HG03342 (cell line): ENCODE data around the gene FLYWCH2.

Source experiments
- ATAC-seq: cut with Tn5 transposase; IDR thresholded peaks from one replicate; pipeline ENCODE4 v1.9.1; 2021; ENCODE audit warnings: mild to moderate bottlenecking, moderate library complexity; ENCODE audit not compliant: unreplicated experiment

FLYWCH2 gene

GRCh38 chr16:2882650-2883457 lies at the start of gene FLYWCH2:
Gene FLYWCH2, plus strand, starts transcription at chr16:2883215. Its CDS starts 13,235 bp downstream, at chr16:2896450.
- peak; percentile 88 for ATAC-seq

GRCh38 chr16:2833776-2834175 lies 49.2 kb upstream of the FLYWCH2 start:
- ATAC-seq = no peak

DNA sequence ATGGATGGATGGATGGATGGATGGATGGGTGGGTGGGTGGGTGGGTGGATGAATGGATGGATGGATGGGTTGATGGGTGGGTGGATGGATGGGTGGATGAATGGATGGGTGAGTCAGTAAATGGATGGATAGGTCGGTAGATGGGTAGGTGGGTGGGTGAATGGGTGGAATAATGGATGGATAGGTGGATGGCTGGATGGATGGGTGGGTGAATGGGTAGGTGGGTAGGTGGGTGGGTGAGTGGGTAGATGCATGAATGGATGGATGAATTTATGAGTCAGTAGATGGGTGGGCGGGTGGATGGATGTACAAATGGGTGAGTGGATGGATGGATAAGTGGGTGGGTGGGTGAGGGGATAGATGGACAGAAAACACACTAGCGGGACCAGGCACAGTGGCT lies 48.0 kb upstream of the FLYWCH2 start:
- no peak for ATAC-seq

- no peak for ATAC-seq
These were observed 47.1 kb upstream of the FLYWCH2 start for GRCh38 chr16:2835638-2836493.

DNA sequence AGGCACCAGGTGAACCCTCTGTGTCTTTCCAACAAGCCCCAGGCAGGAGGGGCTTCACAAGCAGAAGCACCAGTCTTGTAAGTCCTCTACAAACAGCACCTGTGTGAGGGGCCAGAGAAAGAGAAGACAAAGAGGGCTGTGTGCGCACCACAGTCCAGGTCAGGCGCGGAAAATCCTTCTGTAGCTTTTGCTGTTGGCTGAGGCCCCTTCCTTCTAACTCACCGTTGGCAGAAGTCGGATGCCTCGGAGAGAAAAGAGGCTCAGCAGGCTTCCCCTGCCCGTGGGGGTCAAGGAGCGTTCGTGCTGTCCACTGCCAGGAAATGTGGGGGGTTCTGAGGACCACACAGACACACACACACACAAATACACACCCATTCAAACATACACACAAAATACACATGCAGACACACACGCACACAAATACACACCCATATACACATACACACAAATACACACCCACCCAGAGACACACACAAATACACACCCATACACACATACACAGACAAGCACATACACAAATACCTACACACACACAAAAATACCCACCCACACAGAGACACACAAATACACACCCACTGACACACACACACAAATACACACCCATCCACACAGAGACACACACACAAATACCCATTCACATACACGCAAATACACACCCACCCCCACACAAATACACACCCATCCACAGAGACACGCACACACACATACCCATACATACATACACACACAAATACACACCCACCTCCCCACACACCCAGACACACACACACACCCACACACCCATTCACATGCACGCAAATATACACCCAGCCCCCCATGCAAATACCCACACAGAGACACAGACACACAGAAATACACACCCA lies 46.1 kb upstream of the FLYWCH2 start:
- ATAC-seq = no peak

- ATAC-seq = no peak
These were observed 44.1 kb upstream of the FLYWCH2 start for GRCh38 chr16:2838928-2839327.

- no peak for ATAC-seq
These were observed 43.2 kb upstream of the FLYWCH2 start for GRCh38 chr16:2839650-2840450.

GRCh38 chr16:2840914-2841313 lies 42.1 kb upstream of the FLYWCH2 start:
- ATAC-seq = no peak

DNA sequence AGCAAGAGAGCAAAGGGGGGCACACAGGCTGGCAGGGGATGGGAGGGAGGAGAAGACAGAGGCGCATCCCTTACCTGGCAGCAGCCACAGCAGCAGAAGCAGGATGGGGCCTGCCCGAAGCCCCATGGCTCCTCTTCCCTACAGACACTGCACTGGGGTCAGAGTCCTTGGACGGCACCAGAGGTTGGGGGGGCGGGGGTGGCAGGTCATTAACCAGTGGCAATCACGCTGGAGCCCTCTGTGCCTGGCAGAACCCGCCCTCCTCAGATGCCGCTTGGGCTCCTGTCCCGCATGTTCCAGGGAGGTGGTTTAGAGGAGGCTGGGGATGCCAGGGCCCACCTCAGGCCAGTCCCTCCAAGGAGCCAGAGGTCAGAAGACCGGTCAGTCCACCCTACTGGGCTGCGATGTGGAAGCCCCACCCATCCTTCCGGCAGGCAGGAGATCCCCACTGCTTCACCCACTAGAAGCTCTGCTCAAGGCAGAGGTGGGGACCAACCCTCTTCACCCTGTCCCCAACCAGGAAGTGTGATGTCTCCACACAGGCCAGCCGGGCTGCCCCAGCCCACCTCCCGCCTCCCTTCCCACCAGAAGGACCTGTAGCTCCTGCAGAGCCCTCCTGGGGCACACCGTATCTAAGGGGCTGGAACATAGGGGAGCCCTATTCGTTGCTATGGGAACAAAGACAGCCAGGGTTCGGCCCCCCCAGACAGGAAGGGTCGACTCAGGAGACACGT lies 41.2 kb upstream of the FLYWCH2 start:
- no peak for ATAC-seq

- ATAC-seq = no peak
These were observed 40.5 kb upstream of the FLYWCH2 start for GRCh38 chr16:2842340-2843000.

- no peak for ATAC-seq
These were observed 39.5 kb upstream of the FLYWCH2 start for GRCh38 chr16:2843526-2843925.

DNA sequence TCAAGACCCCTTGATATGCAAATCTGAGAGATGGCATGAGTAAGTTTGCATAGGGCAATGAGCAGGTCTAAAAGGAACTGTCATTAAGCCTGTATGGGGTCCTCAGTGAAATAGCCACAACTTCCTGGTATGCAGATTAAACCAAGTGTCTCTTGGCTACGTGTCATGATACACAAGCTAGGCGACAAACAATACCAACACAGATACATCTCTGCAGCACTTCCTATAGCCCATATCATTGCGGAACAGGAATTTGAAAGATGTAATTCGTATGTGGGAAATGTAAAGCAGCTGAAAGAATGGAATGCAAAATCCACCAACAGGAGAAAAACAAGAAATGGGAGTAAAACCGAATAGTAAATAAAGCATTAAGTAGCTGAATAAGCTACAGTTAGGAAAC lies 37.9 kb upstream of the FLYWCH2 start:
- no peak for ATAC-seq

DNA sequence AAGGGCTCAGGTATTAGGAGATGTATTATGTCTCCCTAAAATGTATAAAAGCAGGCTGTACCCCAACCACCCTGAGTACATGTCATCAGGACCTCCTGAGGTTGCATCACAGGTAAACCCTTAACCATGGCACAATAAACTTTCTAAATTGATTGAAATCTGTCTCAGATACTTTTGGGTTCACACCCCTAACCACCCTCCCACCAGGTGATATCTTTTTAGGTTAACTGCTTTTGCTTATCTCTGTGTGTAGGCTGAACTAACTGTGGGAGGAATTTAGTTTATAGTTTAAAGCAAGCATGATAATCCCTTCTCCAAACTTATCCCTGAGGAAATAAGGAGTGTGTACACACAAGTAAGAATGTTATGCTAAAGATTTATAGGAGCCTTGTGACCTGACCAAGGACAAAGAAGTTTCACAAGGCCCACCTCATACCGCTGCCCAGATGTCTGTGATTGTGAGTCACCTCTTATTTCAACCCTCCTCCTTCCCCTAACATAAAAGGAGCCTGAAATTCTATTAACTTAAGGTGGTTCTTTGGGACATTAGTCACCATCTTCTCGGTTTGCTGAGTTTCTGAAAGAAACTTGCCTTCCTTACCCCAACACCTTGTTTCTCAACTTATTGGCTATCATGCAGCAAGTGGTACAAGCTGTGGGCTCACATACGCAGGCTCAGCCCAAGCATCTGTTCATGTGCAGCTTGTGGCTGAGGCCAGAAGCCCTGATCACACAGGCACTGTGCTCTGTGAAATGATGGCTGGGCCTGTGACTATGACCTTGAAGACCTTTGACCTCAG lies 36.3 kb upstream of the FLYWCH2 start:
- ATAC-seq = no peak

DNA sequence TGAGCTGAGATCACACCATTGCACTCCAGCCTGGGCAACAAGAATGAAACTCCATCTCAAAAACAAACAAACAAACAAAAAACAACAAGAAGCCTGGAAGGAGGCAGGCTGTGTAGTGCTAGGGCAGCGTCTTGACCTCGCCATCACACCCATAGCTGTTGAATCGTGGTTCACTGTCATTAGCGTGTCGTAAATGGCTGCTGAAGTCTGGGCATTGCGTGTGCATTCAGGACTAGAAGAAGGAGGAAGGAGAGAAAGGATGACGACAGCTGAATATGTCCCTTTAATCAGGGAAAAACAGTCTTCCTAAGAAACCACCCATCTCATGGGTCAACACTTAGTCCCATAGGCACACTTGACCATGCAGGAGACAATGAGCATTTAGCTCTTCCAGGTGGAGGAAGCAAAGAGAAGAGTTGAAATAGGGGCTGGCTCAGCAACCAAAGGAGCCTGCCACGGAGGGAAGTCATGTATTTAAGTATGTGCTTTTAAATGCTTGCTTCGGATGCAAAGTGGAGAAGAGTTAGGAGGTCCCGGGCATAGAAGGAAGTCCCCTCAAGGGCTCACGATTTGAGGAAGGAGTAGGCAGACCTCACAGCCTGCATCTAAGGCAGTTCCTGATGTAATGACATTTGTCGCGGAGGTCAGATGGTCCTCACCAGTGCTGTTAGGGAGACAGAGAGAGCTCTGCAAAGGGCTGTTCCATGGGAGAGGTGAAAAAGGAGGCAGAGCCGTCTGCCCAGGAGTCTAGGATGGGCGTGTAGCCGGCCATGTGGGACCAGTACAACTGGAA lies 33.9 kb upstream of the FLYWCH2 start:
- ATAC-seq = no peak

GRCh38 chr16:2852003-2852730 lies 30.8 kb upstream of the FLYWCH2 start:
- no peak for ATAC-seq

DNA sequence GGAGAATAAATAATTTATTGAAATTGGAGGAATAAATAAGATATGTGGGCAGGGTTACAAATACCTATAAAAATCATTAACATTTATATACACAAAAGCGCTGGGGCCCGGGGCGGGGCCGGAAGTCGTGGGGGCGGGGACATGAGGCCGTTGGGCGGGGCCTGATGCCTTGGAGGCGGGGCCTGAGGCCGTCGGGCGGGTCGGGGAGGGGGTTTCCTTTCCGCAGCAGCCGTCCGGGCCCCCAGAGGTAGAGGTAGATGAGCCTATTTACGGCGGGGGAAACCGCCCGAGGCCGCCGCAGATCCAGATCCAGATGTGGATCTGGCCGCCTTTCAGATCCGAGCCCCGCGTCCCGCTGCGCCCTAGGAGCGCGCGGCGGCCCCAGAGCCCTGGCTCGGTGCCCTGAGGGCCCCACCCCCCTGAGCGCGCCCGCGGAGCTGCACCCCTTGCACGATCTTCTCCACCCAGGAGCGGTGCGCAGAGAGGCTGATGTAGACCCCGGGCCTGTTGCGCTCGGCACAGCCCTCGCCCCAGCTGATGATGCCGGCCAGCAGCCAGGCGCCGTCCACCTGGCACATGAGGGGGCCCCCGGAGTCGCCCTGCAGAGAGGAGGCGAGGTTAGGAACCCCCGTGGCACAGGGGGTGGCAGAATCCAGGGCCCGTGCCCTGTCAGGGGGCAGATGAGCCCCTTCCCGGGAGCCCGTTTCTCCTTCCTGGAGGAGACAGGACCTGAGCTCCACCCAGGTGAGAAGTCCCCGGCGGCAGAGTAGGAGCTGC lies 30.1 kb upstream of the FLYWCH2 start:
- no peak for ATAC-seq
